Endothelial cell of umbilical vein (primary cell): ENCODE results near the gene GLMN. TPM values are rescaled to one million over a fixed set of nuclear protein-coding genes. Genes with fewer than 3 reads are reported as not detected.

ENCODE experiments used
- BruUV-seq: library from RNA; stranded (reverse); fragments of 400-500 nt; replicated peaks from 2 replicates; lab custom pipeline; 2021; lab: Mats Ljungman, UMichigan
- CTCF ChIA-PET: fragments of 300-600, 350-600 bp; sonication (Branson Sonifier 250); formaldehyde crosslinking; loops from one replicate; lab custom pipeline; 2021; ENCODE audit warnings: antibody characterized with exemption, inconsistent platforms; lab: Charles Lee
- POLR2A ChIA-PET: fragments of 300-600, 350-600 bp; sonication (Branson Sonifier 250); formaldehyde crosslinking; loops from one replicate; lab custom pipeline; 2021; ENCODE audit warnings: antibody characterized with exemption, inconsistent platforms; lab: Charles Lee
- DNase-seq: peaks from one replicate; pipeline ENCODE4 v3.0.0-alpha.2; 2011; ENCODE audit warnings: low read depth, low spot score
- FAIRE-seq: peaks from 2 replicates; lab custom pipeline; 2011; peaks lifted over from hg19 to GRCh38; lab: Jason Lieb, UNC
- H2AFZ ChIP-seq: 2 replicates; pipeline ENCODE4 v1.6.0; 2012; ENCODE audit warnings: low read depth, low read length, control low read depth, inconsistent platforms
- H3K27ac ChIP-seq: 2 replicates; pipeline ENCODE4 v1.5.1; 2011; ENCODE audit warnings: low read depth, mild to moderate bottlenecking, control low read depth, low read length, moderate library complexity; ENCODE audit not compliant: insufficient read depth
- H3K27me3 ChIP-seq, 2 experiments: 2 replicates each; pipeline versions ENCODE4 v1.6.0 to v1.6.1; 2011; ENCODE audit warnings: low read length in 2 of 2, mixed read lengths in 1 of 2; ENCODE audit not compliant: control insufficient read depth in 2 of 2, insufficient read depth in 2 of 2
- H3K36me3 ChIP-seq, 2 experiments: 2 replicates in 1 of 2; 3 replicates in 1 of 2; pipeline ENCODE4 v1.5.1; 2011; ENCODE audit warnings: low read length in 2 of 2, mild to moderate bottlenecking in 1 of 2, moderate library complexity in 1 of 2; ENCODE audit not compliant: control insufficient read depth in 2 of 2, insufficient read depth in 2 of 2; ENCODE audit errors: extremely low read depth in 1 of 2
- H3K4me1 ChIP-seq: 3 replicates; pipeline ENCODE4 v1.5.1; 2011; ENCODE audit warnings: mild to moderate bottlenecking, low read length; ENCODE audit not compliant: control insufficient read depth, insufficient read depth; ENCODE audit errors: extremely low read depth
- H3K4me2 ChIP-seq: 2 replicates; pipeline ENCODE4 v1.6.1; 2011; ENCODE audit warnings: low read length, control low read depth, mixed read lengths; ENCODE audit not compliant: insufficient read depth
- H3K4me3 ChIP-seq, 3 experiments: fragments of 200-600 bp in 1 of 3; sonication (generic), shearing (Covaris generic) in 1 of 3; replicated peaks in 1 of 3; 2 replicates each; pipeline ENCODE4 v1.5.1; 2011 to 2016; ENCODE audit warnings: control low read depth in 3 of 3, low read length in 3 of 3, mild to moderate bottlenecking in 2 of 3, inconsistent platforms in 1 of 3, low read depth in 1 of 3, moderate library complexity in 1 of 3; ENCODE audit not compliant: insufficient read depth in 1 of 3
- H3K79me2 ChIP-seq: 2 replicates; pipeline ENCODE4 v1.6.0; 2012; ENCODE audit warnings: low read length, inconsistent platforms; ENCODE audit not compliant: control insufficient read depth, insufficient read depth
- H3K9ac ChIP-seq: replicated peaks from 2 replicates; pipeline ENCODE3; 2011; ENCODE audit warnings: low read length, control low read depth; ENCODE audit not compliant: insufficient read depth; ENCODE audit errors: extremely low read depth
- H3K9me1 ChIP-seq: replicated peaks from 3 replicates; pipeline ENCODE4 v1.6.0; 2011; ENCODE audit warnings: mild to moderate bottlenecking, low read length; ENCODE audit not compliant: control insufficient read depth, insufficient read depth; ENCODE audit errors: extremely low read depth
- H3K9me3 ChIP-seq: replicated peaks from 2 replicates; pipeline ENCODE4 v1.5.1; 2012; ENCODE audit warnings: low read length, inconsistent platforms; ENCODE audit not compliant: control insufficient read depth, insufficient read depth
- H4K20me1 ChIP-seq: replicated peaks from 2 replicates; pipeline ENCODE3; 2011; ENCODE audit warnings: mild to moderate bottlenecking, low read length; ENCODE audit not compliant: control insufficient read depth, insufficient read depth; ENCODE audit errors: extremely low read depth
- FOS ChIP-seq: IDR thresholded peaks from 2 replicates; pipeline ENCODE4 v1.6.1; 2011; ENCODE audit warnings: mild to moderate bottlenecking, low read length, moderate library complexity, borderline replicate concordance; ENCODE audit not compliant: insufficient read depth
- GATA2 ChIP-seq: IDR thresholded peaks from 2 replicates; pipeline ENCODE4 v1.7.0; 2011; ENCODE audit warnings: low read depth, mild to moderate bottlenecking, moderate library complexity, mixed read lengths, low read length; ENCODE audit not compliant: insufficient read length, insufficient read depth
- MYC ChIP-seq: IDR thresholded peaks from one replicate; pipeline ENCODE4 v1.6.1; 2011; ENCODE audit warnings: mild to moderate bottlenecking, low read depth, low read length
- POLR2A ChIP-seq: IDR thresholded peaks from 2 replicates; pipeline ENCODE4 v1.6.1; 2012; ENCODE audit warnings: low read depth, mild to moderate bottlenecking, control low read depth, low read length
- dilution Hi-C: fragments of 300-500 bp; cut with MboI; formaldehyde crosslinking; loops from one replicate; pipeline ENCODE4 v1.15.0; 2019; ENCODE audit warnings: low sequenced_read_pairs; ENCODE audit not compliant: extremely low pct_ligation_motif_present
- intact Hi-C: fragments of 100-400 bp; cut with micrococcal nuclease; formaldehyde crosslinking; loops from one replicate; pipeline ENCODE4 v1.10.0; 2022
- polyA plus RNA-seq, 4 experiments: library from polyadenylated mRNA; depleted of rRNA in 3 of 4; stranded (reverse) in 3 of 4; unstranded in 1 of 4; fragments of >200 nt; gene quantifications; 2 replicates each; pipeline versions ENCODE4 v1.2.1 to v1.2.3, GENCODE V29; 2011 to 2012; ENCODE audit warnings: missing spikeins in 1 of 4
- total RNA-seq: library from RNA; stranded (reverse); gene quantifications from 2 replicates; pipeline ENCODE4 v1.2.3, GENCODE V29; 2021
- TF ChIP-seq, protein P1 (sequence below): IDR thresholded peaks from 2 replicates; pipeline ENCODE4 v1.6.1; 2011; ENCODE audit not compliant: insufficient read depth, insufficient read length
- TF ChIP-seq, protein P2 (sequence below), 2 donors: IDR thresholded peaks; 1 replicate in 1 of 2; 2 replicates in 1 of 2; pipeline ENCODE4 v1.5.1; 2011; ENCODE audit warnings: low read length in 2 of 2, mild to moderate bottlenecking in 2 of 2, moderate library complexity in 2 of 2, control low read depth in 1 of 2, inconsistent platforms in 1 of 2, low read depth in 1 of 2; ENCODE audit not compliant: insufficient read depth in 1 of 2; ENCODE audit errors: extremely low read depth in 1 of 2

The GLMN gene
- total and polyA plus RNA-seq, 2 donors (not counting 3 experiments of a cell fraction or from before 2014, with no cell fraction given): 2.4 to 13.2 TPM

GRCh38 chr1:92274939-92275338 is 23.8 kb downstream of the GLMN start:
- Histone ChIP-seq H2AFZ (no peak overlapping the region), H3K9ac (no peak overlapping the region), H3K36me3 (peaks cover 0 to 5% of the 10 kb centered on the region in 2 experiments), H3K27ac (no peak overlapping the region), H3K27me3 (no peaks in the 10 kb centered on the region), H3K9me3 (no peaks in the 10 kb centered on the region), H3K9me1 (no peaks in the 10 kb centered on the region), H3K4me3 (no peak overlapping the region), H3K4me2 (no peak overlapping the region), H4K20me1 (no peaks in the 10 kb centered on the region), H3K79me2 (no peaks in the 10 kb centered on the region), H3K4me1 (peaks cover 20% of the 10 kb centered on the region)
- DNase-seq (no peak), FAIRE-seq (no peak)
- intact Hi-C loops: no loop called here
- ChIA-PET POLR2A (no interaction called here), CTCF (interaction anchor here (7.1 kb wide), 1 partner anchor 16 kb away, joined by 37 read pairs; no protein-coding TSS in a partner anchor)
- no TSS peak for BruUV-seq
- dilution Hi-C loops: no loop called here
- TF ChIP-seq FOS (peak; percentile 59), GATA2 (no peak)

GRCh38 chr1:92273039-92273438 is 25.7 kb downstream of the GLMN start:
- intact Hi-C loops: no loop called here
- Histone ChIP-seq H3K36me3 (peaks cover 0 to 3% of the 10 kb centered on the region in 2 experiments), H3K4me3 (no peak overlapping the region), H2AFZ (no peak overlapping the region), H3K4me1 (peaks cover 20% of the 10 kb centered on the region), H3K9me1 (no peaks in the 10 kb centered on the region), H4K20me1 (no peaks in the 10 kb centered on the region), H3K27ac (no peak overlapping the region), H3K9me3 (no peaks in the 10 kb centered on the region), H3K27me3 (no peaks in the 10 kb centered on the region), H3K79me2 (no peaks in the 10 kb centered on the region), H3K9ac (no peak overlapping the region), H3K4me2 (no peak overlapping the region)
- dilution Hi-C loops: no loop called here
- no peak for FAIRE-seq
- TF ChIP-seq POLR2A (no peak), MYC (no peak)
- TF ChIP-seq, protein P1, sequence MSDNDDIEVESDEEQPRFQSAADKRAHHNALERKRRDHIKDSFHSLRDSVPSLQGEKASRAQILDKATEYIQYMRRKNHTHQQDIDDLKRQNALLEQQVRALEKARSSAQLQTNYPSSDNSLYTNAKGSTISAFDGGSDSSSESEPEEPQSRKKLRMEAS: no peak
- TF ChIP-seq, protein P2, sequence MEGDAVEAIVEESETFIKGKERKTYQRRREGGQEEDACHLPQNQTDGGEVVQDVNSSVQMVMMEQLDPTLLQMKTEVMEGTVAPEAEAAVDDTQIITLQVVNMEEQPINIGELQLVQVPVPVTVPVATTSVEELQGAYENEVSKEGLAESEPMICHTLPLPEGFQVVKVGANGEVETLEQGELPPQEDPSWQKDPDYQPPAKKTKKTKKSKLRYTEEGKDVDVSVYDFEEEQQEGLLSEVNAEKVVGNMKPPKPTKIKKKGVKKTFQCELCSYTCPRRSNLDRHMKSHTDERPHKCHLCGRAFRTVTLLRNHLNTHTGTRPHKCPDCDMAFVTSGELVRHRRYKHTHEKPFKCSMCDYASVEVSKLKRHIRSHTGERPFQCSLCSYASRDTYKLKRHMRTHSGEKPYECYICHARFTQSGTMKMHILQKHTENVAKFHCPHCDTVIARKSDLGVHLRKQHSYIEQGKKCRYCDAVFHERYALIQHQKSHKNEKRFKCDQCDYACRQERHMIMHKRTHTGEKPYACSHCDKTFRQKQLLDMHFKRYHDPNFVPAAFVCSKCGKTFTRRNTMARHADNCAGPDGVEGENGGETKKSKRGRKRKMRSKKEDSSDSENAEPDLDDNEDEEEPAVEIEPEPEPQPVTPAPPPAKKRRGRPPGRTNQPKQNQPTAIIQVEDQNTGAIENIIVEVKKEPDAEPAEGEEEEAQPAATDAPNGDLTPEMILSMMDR (IDR thresholded peaks at IDR 0.05; ENCODE audit: extremely low read depth in 1 of 2, insufficient read depth in 1 of 2, low read depth in 1 of 2, low read length in 2 of 2): no peak
- BruUV-seq: no TSS peak
- POLR2A ChIA-PET: no interaction called here
- DNase-seq: no peak
- CTCF ChIA-PET: interaction anchor here (0.7 to 2.7 kb wide), 2 partner anchors 18 to 877 kb away, joined by 3 to 9 read pairs; no protein-coding TSS in a partner anchor
